ENCODE results near the gene KCNJ10.

The KCNJ10 gene

DNA sequence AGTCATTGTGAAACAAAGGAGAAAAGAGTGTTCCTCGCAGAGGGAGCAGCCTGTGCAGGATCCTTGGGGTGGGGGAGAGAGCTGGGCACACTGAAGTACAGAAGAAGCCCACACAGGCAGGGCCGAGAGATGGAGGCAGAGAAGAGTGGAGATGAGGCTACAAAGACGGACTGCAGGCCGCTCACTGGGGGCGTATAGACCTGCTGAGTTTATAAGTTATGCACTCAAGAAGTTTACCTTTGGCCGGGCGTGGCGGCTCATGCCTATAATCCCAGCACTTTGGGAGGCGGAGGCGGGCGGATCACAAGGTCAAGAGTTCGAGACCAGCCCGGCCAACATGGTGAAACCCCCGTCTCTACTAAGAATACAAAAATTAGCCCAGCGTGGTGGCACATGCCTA lies 108.3 kb downstream of the KCNJ10 start:
- no peak for DNase-seq (ENCODE audit: low read depth)

DNA sequence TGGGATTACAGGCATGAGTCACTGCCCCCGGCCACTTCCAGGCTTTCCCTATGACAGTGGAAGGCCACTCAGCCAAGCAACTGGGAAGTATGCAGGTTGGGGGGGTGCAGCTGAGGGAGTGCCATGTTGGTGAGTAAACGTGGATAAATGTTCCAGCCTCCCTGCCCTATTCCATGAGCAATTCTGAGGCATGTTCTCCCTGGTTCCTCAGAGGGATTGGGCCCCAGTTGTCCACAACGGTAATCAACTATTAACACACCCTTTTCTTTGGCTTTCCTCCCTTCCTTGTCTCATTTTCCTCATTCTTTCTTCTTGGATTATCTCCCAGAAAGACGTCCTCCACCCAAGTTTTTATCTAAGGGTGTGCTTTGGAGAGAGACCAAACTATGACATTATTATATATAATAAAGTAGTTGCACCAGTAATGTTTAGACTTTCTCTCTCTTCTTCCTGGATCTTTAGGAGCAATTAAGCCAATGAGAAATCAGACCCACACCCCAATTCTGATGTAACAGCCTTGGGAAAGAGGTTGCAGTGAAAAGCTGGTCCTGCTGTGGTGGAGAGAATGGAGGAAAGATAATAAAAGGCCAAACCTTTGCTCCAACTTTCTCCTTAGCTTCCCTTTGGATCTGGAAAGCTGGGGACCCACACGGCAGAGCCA lies 109.1 kb downstream of the KCNJ10 start:
- DNase-seq (ENCODE audit: low read depth): no peak

DNA sequence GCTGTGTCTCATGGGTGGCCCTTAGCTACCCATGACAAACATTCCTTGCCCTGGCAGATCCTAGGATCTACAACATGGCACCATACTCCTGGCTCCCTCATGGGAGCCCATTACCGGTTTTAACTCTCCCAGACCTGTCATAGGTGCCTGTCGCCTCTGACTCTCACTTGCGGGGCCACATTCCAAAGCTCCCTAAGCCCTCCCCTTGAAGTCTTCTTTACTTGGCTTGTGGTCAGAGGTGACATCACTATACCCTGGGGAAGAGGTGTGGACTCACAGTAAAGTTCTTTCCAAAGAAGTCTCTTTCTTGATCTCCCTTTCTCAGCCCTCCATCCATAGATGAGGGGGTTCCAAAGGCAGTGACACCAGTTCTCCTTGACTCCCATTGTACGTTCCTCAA lies 110.5 kb downstream of the KCNJ10 start:
- no peak for DNase-seq (ENCODE audit: low read depth)

DNA sequence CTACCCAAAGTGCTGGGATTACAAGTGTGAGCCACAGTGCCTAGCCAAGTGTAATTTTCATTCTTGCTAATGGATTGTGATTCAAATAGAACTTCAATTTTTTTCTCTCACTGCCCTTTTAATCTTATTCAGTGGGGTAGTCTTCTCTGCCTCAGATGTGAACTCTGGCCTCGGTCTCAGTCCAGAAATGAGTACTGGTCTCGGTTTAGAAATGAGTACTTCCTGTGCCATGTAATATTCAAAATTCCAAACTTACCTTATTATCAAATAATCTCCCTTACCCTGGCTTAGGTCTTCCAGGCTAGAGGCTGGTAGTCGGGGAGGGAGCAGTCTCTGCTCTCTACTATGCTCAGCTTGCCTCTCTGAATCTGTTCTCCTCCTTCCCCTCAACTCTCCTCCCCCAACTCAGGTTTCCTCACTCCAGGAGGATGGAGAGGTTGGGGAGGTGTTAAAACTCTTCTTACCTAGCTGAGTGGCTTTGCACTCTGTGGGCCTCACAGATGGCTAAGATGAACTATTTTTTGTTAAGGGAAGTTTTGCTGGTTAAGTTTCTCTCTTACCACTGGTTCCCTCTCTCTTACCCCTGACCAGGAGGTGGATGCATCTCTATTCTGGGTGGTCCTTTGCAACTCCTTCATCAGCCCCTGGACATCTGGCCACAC lies 111.1 kb downstream of the KCNJ10 start:
- DNase-seq (ENCODE audit: low read depth): no peak

DNA sequence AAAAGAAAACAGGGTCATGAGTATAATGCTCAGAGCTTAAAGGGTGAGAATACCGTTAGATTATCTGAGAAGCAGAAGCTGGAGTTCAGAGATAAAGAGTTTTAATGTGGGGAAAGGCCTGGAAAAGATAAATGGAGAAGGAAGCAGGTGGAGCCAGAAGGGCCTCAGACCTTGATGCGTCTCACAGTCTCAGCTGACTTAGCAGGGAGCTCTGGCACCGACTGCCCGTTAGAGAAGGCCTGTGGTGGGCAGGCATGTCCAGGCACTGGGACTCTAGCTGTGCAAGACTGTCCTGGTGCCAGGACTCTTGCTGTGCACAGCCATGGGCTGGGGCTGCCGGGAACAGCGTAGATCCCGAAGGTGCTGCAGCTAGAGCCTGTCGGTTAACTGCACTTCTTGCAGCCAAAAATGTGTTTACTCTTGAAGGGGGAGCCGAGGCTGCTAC lies 112.1 kb downstream of the KCNJ10 start:
- no peak for DNase-seq (ENCODE audit: low read depth)

DNA sequence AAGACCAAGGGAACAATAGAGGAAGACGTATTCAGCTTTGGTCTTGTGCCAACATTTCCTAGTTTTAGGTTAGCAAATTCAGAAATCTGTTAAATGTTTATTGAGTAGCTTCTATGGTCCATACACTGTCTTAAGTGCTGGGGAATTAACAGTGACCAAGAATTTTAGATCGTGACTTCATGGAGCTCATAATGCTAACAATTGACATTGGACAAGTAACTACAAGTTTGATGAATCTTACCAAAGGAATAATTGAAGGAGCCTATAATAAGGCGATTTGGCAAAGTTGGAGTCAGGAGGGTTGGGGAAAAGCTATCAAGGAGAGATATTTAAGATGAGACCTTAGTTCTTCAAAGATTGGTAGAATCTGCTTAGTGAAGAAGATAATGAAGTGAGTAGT lies 114.5 kb downstream of the KCNJ10 start:
- no peak for DNase-seq (ENCODE audit: low read depth)

DNA sequence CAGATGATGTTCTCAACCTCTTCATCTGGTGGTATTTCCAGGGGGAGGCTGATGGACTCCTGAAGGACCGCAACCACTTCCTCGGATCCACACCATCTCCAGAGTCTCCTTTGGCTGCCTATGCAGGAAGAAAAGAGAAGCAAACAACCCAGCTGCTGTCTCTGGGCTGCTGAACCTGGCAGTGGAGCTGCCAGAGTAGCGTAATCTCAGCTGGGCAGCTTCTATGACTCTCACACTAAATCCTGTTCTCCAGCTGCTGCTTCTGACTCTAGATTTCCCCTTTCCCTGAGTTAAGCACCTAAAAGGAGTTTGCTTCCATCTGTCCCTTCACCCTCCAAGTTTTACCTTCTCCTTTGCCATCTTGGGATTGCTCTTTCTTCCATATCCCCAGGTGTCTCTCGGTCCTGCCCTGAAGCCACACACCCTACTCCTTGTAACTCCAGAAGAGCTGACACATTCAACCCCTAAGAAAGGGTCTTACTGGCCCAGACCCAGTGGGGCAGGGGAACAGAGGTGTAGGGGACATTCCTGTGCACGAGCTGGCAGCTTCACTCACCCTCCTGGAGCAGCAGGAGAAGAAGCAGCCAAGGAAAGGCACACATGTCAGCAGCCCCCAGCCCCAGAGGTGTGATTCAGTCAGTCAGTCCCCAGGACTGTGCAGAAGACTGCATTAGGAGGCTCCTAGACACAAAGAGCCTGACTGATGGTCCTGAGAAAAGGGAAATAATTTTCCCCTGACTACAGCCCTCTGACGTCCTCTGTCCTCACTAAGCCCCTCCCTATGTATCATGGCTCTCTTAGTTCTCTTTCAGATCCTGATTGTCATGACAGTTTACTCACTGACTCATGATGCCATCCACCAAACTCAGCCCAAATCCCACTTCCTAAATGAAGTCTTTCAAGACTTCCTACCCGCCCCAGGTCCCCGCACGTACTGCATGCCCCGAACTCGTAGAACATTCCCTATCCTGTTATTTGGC lies 116.1 kb downstream of the KCNJ10 start, which contains the start of gene SLAMF9:
Gene SLAMF9 (minus strand): TSS at position 702 of the 980 bp plus-strand sequence. CDS start 100 bp downstream, at position 602.
- no peak for DNase-seq (ENCODE audit: low read depth)

DNA sequence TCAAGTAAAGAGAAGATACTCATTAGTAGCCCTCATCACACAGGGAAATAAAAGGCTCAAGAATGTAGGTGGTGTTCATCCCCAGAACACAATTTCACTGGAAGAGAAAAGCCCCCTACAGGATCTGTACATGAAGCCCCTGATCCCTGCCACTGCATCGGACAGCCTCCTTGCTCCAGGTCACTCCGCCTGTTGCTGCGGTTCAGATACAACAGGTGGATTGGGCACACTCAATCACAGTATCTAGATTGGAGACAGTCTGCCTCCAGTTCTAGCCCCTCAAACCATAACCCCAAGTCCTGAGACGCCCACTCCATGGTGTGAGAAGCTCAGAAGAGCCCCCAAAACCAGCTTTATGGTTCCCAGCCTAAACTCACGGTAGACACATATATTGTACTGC lies 117.0 kb downstream of the KCNJ10 start:
- no peak for DNase-seq (ENCODE audit: low read depth)

DNA sequence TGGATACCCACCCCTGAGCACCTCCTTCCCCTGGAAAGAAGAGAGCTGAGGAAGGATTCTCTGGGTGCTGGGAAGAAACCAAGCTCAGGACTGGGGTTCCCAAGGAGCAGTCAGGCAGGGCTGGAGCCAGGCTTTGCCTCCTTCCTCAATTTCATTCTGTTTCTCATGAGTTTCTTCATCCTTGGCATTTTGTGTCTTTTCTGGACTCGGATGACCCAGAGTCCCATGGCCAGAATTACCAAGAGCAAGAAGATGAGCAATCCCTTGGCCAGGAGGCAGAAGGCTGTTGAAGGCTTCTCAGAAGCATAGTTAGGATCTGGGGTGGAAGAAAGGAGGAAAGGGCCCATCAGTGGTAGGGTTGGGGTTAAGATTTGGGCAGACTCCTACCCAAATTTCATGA lies 118.4 kb downstream of the KCNJ10 start:
- DNase-seq (ENCODE audit: low read depth): no peak

DNA sequence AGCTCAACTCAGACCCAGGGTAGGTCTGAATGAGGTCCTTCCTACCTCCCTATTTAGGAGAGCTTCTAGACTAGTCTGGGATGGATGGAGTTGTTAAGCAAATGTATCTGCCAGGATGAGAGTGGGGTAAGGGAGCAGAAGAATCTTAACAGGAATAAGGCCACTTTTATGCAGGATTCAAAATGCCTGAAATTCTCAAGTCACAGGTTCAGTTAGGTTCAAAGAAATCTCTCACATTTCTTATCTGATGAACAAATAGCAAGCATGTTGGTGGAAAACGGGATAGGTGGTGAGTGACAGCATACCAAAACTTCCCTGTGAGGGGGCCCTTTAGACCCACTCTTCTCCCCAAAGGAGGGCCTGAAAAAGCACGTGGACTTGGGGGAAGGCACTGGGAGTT lies 118.9 kb downstream of the KCNJ10 start:
- DNase-seq (ENCODE audit: low read depth): no peak

DNA sequence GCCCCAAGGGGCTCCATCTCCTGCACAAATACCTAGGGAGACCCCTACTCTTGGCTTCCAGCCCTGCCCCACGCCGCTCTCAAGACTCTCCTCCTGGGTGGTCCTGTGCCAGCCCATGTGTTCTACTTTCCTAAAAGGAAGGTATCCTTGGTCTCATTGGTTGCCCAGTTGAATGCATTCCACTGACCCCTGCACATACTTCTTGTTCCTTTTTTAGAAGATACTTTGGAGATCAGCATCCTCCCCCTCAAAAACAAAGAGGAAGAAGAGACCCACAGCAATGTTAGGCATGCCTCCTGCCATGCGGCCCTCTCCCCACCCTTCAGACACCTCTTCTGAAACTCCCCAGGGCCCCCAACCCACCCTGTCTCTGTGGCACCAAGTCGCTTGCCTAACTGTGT lies 120.0 kb downstream of the KCNJ10 start:
- DNase-seq (ENCODE audit: low read depth): no peak

DNA sequence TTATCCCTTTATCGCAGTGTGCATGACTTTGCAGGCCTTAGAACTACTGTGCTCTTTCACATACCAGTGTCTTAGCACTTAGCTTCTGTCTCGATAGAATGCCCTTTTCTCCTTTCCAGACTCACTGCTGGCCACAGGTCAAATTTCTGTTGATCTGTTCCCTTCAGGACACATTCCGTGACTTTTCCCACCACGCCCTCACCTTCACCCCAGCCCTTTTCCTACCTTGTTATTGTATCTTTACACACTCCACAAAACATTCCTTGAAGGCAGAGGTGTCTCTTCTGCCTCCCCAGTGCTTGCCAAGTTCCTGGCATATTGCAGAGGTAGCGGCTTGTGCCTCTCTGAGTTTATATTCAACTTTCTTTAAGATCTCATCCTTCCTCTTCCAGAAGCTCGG lies 120.8 kb downstream of the KCNJ10 start:
- DNase-seq (ENCODE audit: low read depth): no peak

All from stimulated activated CD8-positive, alpha-beta memory T cell treated with anti-CD3 and anti-CD28 coated beads, Interleukin-12 subunit alpha, Interleukin-12 subunit beta, amount 100 ng/mL, for 4 hours (primary cell).